H9 (cell line): Measurements from ENCODE around the gene THRAP3. TPM values are rescaled to one million over a fixed set of nuclear protein-coding genes. Genes with fewer than 3 reads are reported as not detected.
A peak's percentile ranks its signal among the peaks of the same experiment; 100 is the strongest.

Experiments
- DNase-seq: peaks from one replicate; pipeline ENCODE4 v3.0.0-alpha.2; 2017
- H2AFZ ChIP-seq: one replicate; pipeline ENCODE4 v1.6.1; 2013; ENCODE audit warnings: mild to moderate bottlenecking, low read length, control low read depth, moderate library complexity
- H2AK5ac ChIP-seq: 2 replicates; pipeline ENCODE4 v1.6.1; 2013; ENCODE audit warnings: low read length, control low read depth, mixed read lengths; ENCODE audit not compliant: insufficient read length
- H2BK120ac ChIP-seq: one replicate; pipeline ENCODE4 v1.6.1; 2013; ENCODE audit warnings: low read depth, mild to moderate bottlenecking, low read length, control low read depth, inconsistent platforms; ENCODE audit not compliant: poor library complexity, severe bottlenecking
- H2BK12ac ChIP-seq: 2 replicates; pipeline ENCODE4 v1.6.1; 2013; ENCODE audit warnings: low read length, control low read depth, mixed read lengths, low read depth; ENCODE audit not compliant: insufficient read length
- H2BK15ac ChIP-seq: 2 replicates; pipeline ENCODE4 v1.6.1; 2013; ENCODE audit warnings: low read depth, low read length, control low read depth
- H2BK20ac ChIP-seq: one replicate; pipeline ENCODE4 v1.6.1; 2013; ENCODE audit warnings: low read depth, mild to moderate bottlenecking, low read length, control low read depth, inconsistent platforms; ENCODE audit not compliant: poor library complexity, severe bottlenecking
- H2BK5ac ChIP-seq: 2 replicates; pipeline ENCODE4 v1.6.1; 2013; ENCODE audit warnings: low read length, control low read depth, mixed read lengths; ENCODE audit not compliant: insufficient read length
- H3K14ac ChIP-seq: 2 replicates; pipeline ENCODE4 v1.6.1; 2013; ENCODE audit warnings: low read length, control low read depth; ENCODE audit not compliant: insufficient read depth
- H3K18ac ChIP-seq: 2 replicates; pipeline ENCODE4 v1.6.1; 2013; ENCODE audit warnings: low read depth, mild to moderate bottlenecking, mixed read lengths, low read length, control low read depth; ENCODE audit not compliant: insufficient read length
- H3K23ac ChIP-seq: 2 replicates; pipeline ENCODE4 v1.6.1; 2013; ENCODE audit warnings: low read length, control low read depth, mixed read lengths, low read depth; ENCODE audit not compliant: insufficient read length
- H3K23me2 ChIP-seq: 2 replicates; pipeline ENCODE4 v1.6.1; 2013; ENCODE audit warnings: low read depth, mild to moderate bottlenecking, mixed read lengths, low read length, control low read depth; ENCODE audit not compliant: insufficient read length, poor library complexity, severe bottlenecking
- H3K27ac ChIP-seq: 2 replicates; pipeline ENCODE4 v1.5.1; 2013; ENCODE audit warnings: low read length, control low read depth, mixed read lengths, low read depth; ENCODE audit not compliant: insufficient read length
- H3K27me3 ChIP-seq: 2 replicates; pipeline ENCODE4 v1.6.1; 2013; ENCODE audit warnings: low read length, control low read depth, inconsistent platforms; ENCODE audit not compliant: insufficient read depth
- H3K4ac ChIP-seq: 2 replicates; pipeline ENCODE4 v1.6.1; 2013; ENCODE audit warnings: low read depth, mild to moderate bottlenecking, control low read depth, inconsistent platforms, low read length, moderate library complexity
- H3K4me1 ChIP-seq: 2 replicates; pipeline ENCODE4 v1.6.1; 2013; ENCODE audit warnings: low read length, control low read depth, inconsistent platforms; ENCODE audit not compliant: insufficient read depth
- H3K4me2 ChIP-seq: 2 replicates; pipeline ENCODE4 v1.6.1; 2013; ENCODE audit warnings: low read length, control low read depth, mixed read lengths; ENCODE audit not compliant: insufficient read length, insufficient read depth
- H3K56ac ChIP-seq: 2 replicates; pipeline ENCODE4 v1.6.1; 2013; ENCODE audit warnings: low read depth, mild to moderate bottlenecking, mixed read lengths, low read length, control low read depth; ENCODE audit not compliant: insufficient read length
- H3K79me1 ChIP-seq: 2 replicates; pipeline ENCODE4 v1.6.1; 2013; ENCODE audit warnings: low read depth, mild to moderate bottlenecking, moderate library complexity, low read length, control low read depth, inconsistent platforms; ENCODE audit not compliant: insufficient read depth, poor library complexity, severe bottlenecking
- H3K79me2 ChIP-seq: 2 replicates; pipeline ENCODE4 v1.6.1; 2013; ENCODE audit warnings: low read length, control low read depth, inconsistent platforms; ENCODE audit not compliant: insufficient read depth
- H3K9ac ChIP-seq: 2 replicates; pipeline ENCODE4 v1.6.1; 2013; ENCODE audit warnings: low read length, control low read depth, mixed read lengths; ENCODE audit not compliant: insufficient read length; ENCODE audit errors: extremely low read depth
- H3K9me3 ChIP-seq: one replicate; pipeline ENCODE4 v1.6.1; 2013; ENCODE audit warnings: low read depth, low read length, inconsistent platforms; ENCODE audit not compliant: control insufficient read depth
- H3T11ph ChIP-seq: one replicate; pipeline ENCODE4 v1.6.1; 2013; ENCODE audit warnings: mild to moderate bottlenecking, low read length, control low read depth, inconsistent platforms
- H4K20me1 ChIP-seq: one replicate; pipeline ENCODE4 v1.6.1; 2013; ENCODE audit not compliant: control insufficient read depth, insufficient read length, insufficient read depth
- H4K5ac ChIP-seq: 2 replicates; pipeline ENCODE4 v1.6.1; 2013; ENCODE audit warnings: low read depth, mild to moderate bottlenecking, mixed read lengths, low read length, control low read depth; ENCODE audit not compliant: insufficient read length
- H4K8ac ChIP-seq: replicated peaks from 2 replicates; pipeline ENCODE4 v1.6.1; 2013; ENCODE audit warnings: low read length, control low read depth, mixed read lengths, low read depth; ENCODE audit not compliant: insufficient read length
- H4K91ac ChIP-seq: 2 replicates; pipeline ENCODE4 v1.6.1; 2013; ENCODE audit warnings: low read depth, mild to moderate bottlenecking, moderate library complexity, mixed read lengths, low read length, control low read depth; ENCODE audit not compliant: insufficient read length
- H3K27ac Mint-ChIP-seq, 3 experiments: 2 replicates in 2 of 3; 3 replicates in 1 of 3; pipeline ENCODE4 v1.8.0; 2020 to 2021; ENCODE audit warnings: mixed read lengths in 3 of 3, mild to moderate bottlenecking in 1 of 3, moderate library complexity in 1 of 3
- H3K27me3 Mint-ChIP-seq: 2 replicates; pipeline ENCODE4 v1.8.0; 2021; ENCODE audit warnings: low read depth, mild to moderate bottlenecking, moderate library complexity, mixed read lengths
- H3K36me3 Mint-ChIP-seq, 3 experiments: 2 replicates in 2 of 3; 3 replicates in 1 of 3; pipeline ENCODE4 v1.8.0; 2020 to 2021; ENCODE audit warnings: low read depth in 3 of 3, mixed read lengths in 3 of 3; ENCODE audit not compliant: insufficient read depth in 1 of 3
- H3K4me1 Mint-ChIP-seq, 2 experiments: 2 replicates each; pipeline ENCODE4 v1.8.0; 2020; ENCODE audit warnings: mixed read lengths in 2 of 2
- H3K4me3 Mint-ChIP-seq, 2 experiments: 2 replicates in 1 of 2; 3 replicates in 1 of 2; pipeline ENCODE4 v1.8.0; 2020 to 2021; ENCODE audit warnings: mild to moderate bottlenecking in 2 of 2, mixed read lengths in 2 of 2, moderate library complexity in 1 of 2
- H3K9me3 Mint-ChIP-seq, 2 experiments: 2 replicates in 1 of 2; 3 replicates in 1 of 2; pipeline ENCODE4 v1.8.0; 2020; ENCODE audit warnings: mild to moderate bottlenecking in 2 of 2, mixed read lengths in 2 of 2, moderate library complexity in 1 of 2
- CTCF ChIP-seq: fragments of 200-600 bp; sonication (generic); conservative IDR thresholded peaks from 3 replicates; pipeline ENCODE4 v1.8.0; 2021; ENCODE audit warnings: antibody characterized with exemption, mild to moderate bottlenecking
- WGBS: extraction: QIAGEN DNeasy Blood & Tissue Kit; methylation state at CpG from one replicate; pipeline ENCODE4 v1.1.7; 2013; ENCODE audit warnings: missing lambda C conversion rate, low lambda C conversion rate, mixed read lengths; ENCODE audit not compliant: insufficient read length; ENCODE audit errors: extremely low coverage; 5-methylcytosine and 5-hydroxymethylcytosine counted together
- total RNA-seq: library from RNA; stranded (reverse); gene quantifications from 2 replicates; pipeline ENCODE4 v1.2.1, GENCODE V29; 2021

Gene THRAP3
- total RNA-seq, 1 experiment from 2014 or later, result 186 TPM

- H3K4me2 ChIP-seq, result peak overlapping the region; percentile 84
- Mint-ChIP-seq H3K4me1 (peaks cover 19 to 24% of the 10 kb centered on the region in 2 experiments), H3K27ac (peak overlapping the region; percentile 99 to 100 (median 99)), H3K27me3 (no peaks in the 10 kb centered on the region), H3K9me3 (no peaks in the 10 kb centered on the region; a peak in 1 of 5 replicates), H3K36me3 (peaks cover 11 to 28% (median 26%) of the 10 kb centered on the region in 3 experiments; a peak in 6 of 7 replicates), H3K4me3 (peak overlapping the region; percentile 92 to 94)
- H3K27ac ChIP-seq, result peak overlapping the region; percentile 86
- peak overlapping the region; percentile 89 for H3K18ac ChIP-seq
- peaks cover 14% of the 10 kb centered on the region for H3K23me2 ChIP-seq
- no peak overlapping the region for H2BK15ac ChIP-seq
- no peaks in the 10 kb centered on the region for H3K9me3 ChIP-seq
- no peaks in the 10 kb centered on the region for H4K20me1 ChIP-seq
- H4K5ac ChIP-seq, result peak overlapping the region; percentile 18
- TF ChIP-seq CTCF, result no peak
- H2AFZ ChIP-seq, result peak overlapping the region; percentile 61
- H2BK5ac ChIP-seq, result no peak overlapping the region
- no peak overlapping the region for H2BK20ac ChIP-seq
- no peaks in the 10 kb centered on the region for H3K79me1 ChIP-seq
- H2AK5ac ChIP-seq, result no peak overlapping the region
- no peak overlapping the region for H3K4ac ChIP-seq
- no CpG with 5 or more reads among the region's 16 CpGs for WGBS
- no peak for DNase-seq
- H2BK12ac ChIP-seq, result no peak overlapping the region
- no peak overlapping the region for H4K8ac ChIP-seq
- no peak overlapping the region for H2BK120ac ChIP-seq
- H3K79me2 ChIP-seq, result peaks cover 29% of the 10 kb centered on the region; the same call in 1 of the 2 replicates
- peak overlapping the region; percentile 96 for H3K9ac ChIP-seq
- peak overlapping the region; percentile 86; the same call in 1 of the 2 replicates for H3K14ac ChIP-seq
- H3K27me3 ChIP-seq, result no peaks in the 10 kb centered on the region
- peak overlapping the region; percentile 19 for H3K56ac ChIP-seq
- H3K23ac ChIP-seq, result no peak overlapping the region
- peak overlapping the region; percentile 46 for H3T11ph ChIP-seq
- no peak overlapping the region for H4K91ac ChIP-seq
- H3K4me1 ChIP-seq, result no peaks in the 10 kb centered on the region; the same call in 1 of the 2 replicates
These were observed 755 bp upstream of the THRAP3 start for GRCh38 chr1:36223381-36223995.
